Prostate gland (tissue), 2 donors: ENCODE measurements around the gene UBE2E2.

Source experiments
- CTCF ChIP-seq, 4 experiments: fragments of 200-600 bp in 2 of 4; fragments of 450-650 bp in 2 of 4; sonication (generic) in 2 of 4; IDR thresholded peaks; 1 replicate in 3 of 4; 2 replicates in 1 of 4; pipeline ENCODE4 v1.5.1; 2016 to 2019; ENCODE audit warnings: antibody characterized with exemption in 4 of 4, mild to moderate bottlenecking in 2 of 4, moderate library complexity in 2 of 4
- POLR2A ChIP-seq: fragments of 450-650 bp; IDR thresholded peaks from one replicate; pipeline ENCODE4 v1.6.1; 2016; ENCODE audit warnings: antibody characterized with exemption, mild to moderate bottlenecking
- POLR2AphosphoS5 ChIP-seq: sonication (generic); formaldehyde crosslinking; IDR thresholded peaks from one replicate; pipeline ENCODE4 v1.6.1; 2017; ENCODE audit warnings: antibody characterized with exemption

DNA sequence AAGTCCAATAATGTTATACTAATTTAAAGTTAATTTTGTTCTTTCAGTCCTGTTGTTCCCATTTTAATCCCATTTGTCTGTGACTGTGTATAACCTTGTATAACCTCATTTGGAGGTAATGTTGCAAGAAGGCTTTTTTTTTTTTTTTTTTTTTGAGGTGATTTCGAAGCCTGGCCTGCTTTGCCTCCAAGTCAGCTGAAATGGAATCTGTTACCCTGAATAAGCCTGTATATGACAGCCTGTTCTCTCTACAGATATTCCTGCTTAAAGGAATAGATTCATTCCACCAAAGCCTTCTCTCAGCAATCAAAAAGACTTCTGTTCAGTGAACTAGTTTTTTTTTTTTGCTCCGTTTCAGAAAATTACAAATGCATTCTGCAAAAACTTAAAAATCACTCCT is 330.9 kb downstream of the UBE2E2 start:
- TF ChIP-seq POLR2AphosphoS5 (no peak), CTCF (IDR thresholded peaks at IDR 0.05) (no peak), POLR2A (no peak)
